SK-N-SH treated with all-trans-retinoic acid at 6 μM for 48 hours (cell line): ENCODE data around the gene GOLT1A.

ENCODE experiments used
- ARNTL ChIP-seq: fragments of 450-650 bp; formaldehyde crosslinking; IDR thresholded peaks from 2 replicates; pipeline ENCODE4 v1.5.0; 2020; ENCODE audit warnings: low read depth, mild to moderate bottlenecking, moderate library complexity, borderline replicate concordance
- CREB5 ChIP-seq: fragments of 250-450 bp; sonication (Bioruptor Pico); IDR thresholded peaks from 2 replicates; pipeline ENCODE4 v1.5.1; 2020; ENCODE audit warnings: low read depth, mild to moderate bottlenecking, moderate library complexity
- ESRRG ChIP-seq: fragments of 250-450 bp; sonication (Bioruptor Pico); IDR thresholded peaks from 2 replicates; pipeline ENCODE4 v1.6.1; 2021; ENCODE audit warnings: mild to moderate bottlenecking
- OSR1 ChIP-seq: fragments of 250-450 bp; sonication (Bioruptor Pico); IDR thresholded peaks from 2 replicates; pipeline ENCODE4 v1.8.0; 2022; ENCODE audit warnings: moderate library complexity, mild to moderate bottlenecking, inconsistent platforms
- PATZ1 ChIP-seq: fragments of 250-450 bp; sonication (Bioruptor Pico); IDR thresholded peaks from 2 replicates; pipeline ENCODE4 v1.8.0; 2020; ENCODE audit warnings: mild to moderate bottlenecking, moderate library complexity, borderline replicate concordance
- RARB ChIP-seq: fragments of 250-450 bp; sonication (Bioruptor Pico); IDR thresholded peaks from 2 replicates; pipeline ENCODE4 v1.8.0; 2021; ENCODE audit warnings: mild to moderate bottlenecking, moderate library complexity
- TCF4 ChIP-seq: fragments of 250-450 bp; sonication (Bioruptor Pico); IDR thresholded peaks from 2 replicates; pipeline ENCODE4 v1.8.0; 2021; ENCODE audit warnings: mild to moderate bottlenecking, moderate library complexity, borderline replicate concordance
- TOX ChIP-seq: fragments of 250-450 bp; sonication (Bioruptor Pico); IDR thresholded peaks from 2 replicates; pipeline ENCODE4 v1.8.0; 2021; ENCODE audit warnings: mild to moderate bottlenecking, moderate library complexity, borderline replicate concordance
- ZC3H10 ChIP-seq: fragments of 250-450 bp; sonication (Bioruptor Pico); IDR thresholded peaks from 2 replicates; pipeline ENCODE4 v1.5.1; 2021; ENCODE audit warnings: mild to moderate bottlenecking, moderate library complexity
- ZFP3 ChIP-seq: fragments of 250-450 bp; sonication (Bioruptor Pico); IDR thresholded peaks from 2 replicates; pipeline ENCODE4 v1.5.0; 2020; ENCODE audit warnings: mild to moderate bottlenecking, moderate library complexity
- ZNF8 ChIP-seq: fragments of 450-650 bp; formaldehyde crosslinking; IDR thresholded peaks from 2 replicates; pipeline ENCODE4 v1.5.0; 2020; ENCODE audit warnings: mild to moderate bottlenecking, moderate library complexity

GRCh38 chr1:204223129-204223860 lies 9.5 kb upstream of the GOLT1A start:
- no peak for TF ChIP-seq TCF4 (CRISPR knock-in tag)
- TF ChIP-seq PATZ1 (CRISPR knock-in tag) = no peak
- no peak for TF ChIP-seq ZFP3 (CRISPR knock-in tag)
- no peak for TF ChIP-seq ESRRG (CRISPR knock-in tag)
- TF ChIP-seq OSR1 (CRISPR knock-in tag) = no peak
- no peak for TF ChIP-seq RARB (CRISPR knock-in tag)
- no peak for TF ChIP-seq ZC3H10
- no peak for TF ChIP-seq ARNTL (CRISPR knock-in tag)
- TF ChIP-seq ZNF8 (CRISPR knock-in tag) = no peak
- TF ChIP-seq TOX (CRISPR knock-in tag) = no peak
- TF ChIP-seq CREB5 (CRISPR knock-in tag) = no peak
